HepG2 (cell line): ENCODE measurements around the gene SLC25A19. TPM values are rescaled to one million over a fixed set of nuclear protein-coding genes. Genes with fewer than 3 reads are reported as not detected.

ENCODE experiments used
- ATAC-seq: fragments of 200-7000 bp; cut with Tn5 transposase; 3 replicates; pipeline ENCODE4 v1.9.1; 2020; ENCODE audit warnings: mild to moderate bottlenecking, moderate library complexity
- BruUV-seq: library from RNA; stranded (reverse); fragments of 400-500 nt; replicated peaks from 2 replicates; lab custom pipeline; 2021; lab: Mats Ljungman, UMichigan
- CTCF ChIA-PET: fragments of 300-600 bp; formaldehyde crosslinking; extraction: SDS; loops from one replicate; lab custom pipeline; 2021; ENCODE audit warnings: low total read pairs, inconsistent platforms, low intra/inter-chr PET ratio; lab: Yijun Ruan, JAX
- POLR2A ChIA-PET: fragments of 350-600 bp; sonication (Branson Sonifier 250); formaldehyde crosslinking; loops from one replicate; lab custom pipeline; 2020; ENCODE audit warnings: antibody characterized with exemption, inconsistent platforms; lab: Yijun Ruan, JAX
- DNase-seq: peaks from one replicate; pipeline ENCODE4 v3.0.0-alpha.2; 2015; ENCODE audit warnings: low spot score
- FAIRE-seq: peaks from 3 replicates; lab custom pipeline; 2011; peaks lifted over from hg19 to GRCh38; lab: Jason Lieb, UNC
- H2AFZ ChIP-seq: one replicate; pipeline ENCODE4 v1.6.1; 2011; ENCODE audit warnings: low read length, inconsistent platforms
- H3K27ac ChIP-seq: fragments of 300-600 bp; 3 replicates; pipeline ENCODE4 v1.8.0; 2011; ENCODE audit warnings: mixed run types, mild to moderate bottlenecking, mixed read lengths, low read length, inconsistent platforms; ENCODE audit not compliant: insufficient read depth; ENCODE audit errors: extremely low read length
- H3K27me3 ChIP-seq, 2 experiments: fragments of 200-600 bp in 1 of 2; 2 replicates in 1 of 2; 3 replicates in 1 of 2; pipeline versions ENCODE4 v1.6.0 to v1.8.0; 2011; ENCODE audit warnings: low read length in 2 of 2, mild to moderate bottlenecking in 2 of 2, moderate library complexity in 2 of 2, inconsistent platforms in 1 of 2; ENCODE audit not compliant: insufficient read depth in 2 of 2, control insufficient read depth in 1 of 2
- H3K36me3 ChIP-seq, 2 experiments: fragments of 200-600 bp in 1 of 2; replicated peaks in 1 of 2; 2 replicates in 1 of 2; 3 replicates in 1 of 2; pipeline versions ENCODE4 v1.5.1 to v1.8.0; 2011; ENCODE audit warnings: low read length in 2 of 2, inconsistent platforms in 1 of 2; ENCODE audit not compliant: insufficient read depth in 2 of 2, control insufficient read depth in 1 of 2
- H3K4me1 ChIP-seq: 2 replicates; pipeline ENCODE4 v1.5.1; 2012; ENCODE audit warnings: low read length, inconsistent platforms; ENCODE audit not compliant: insufficient read depth
- H3K4me2 ChIP-seq: 2 replicates; pipeline ENCODE4 v1.6.0; 2011; ENCODE audit warnings: low read depth, low read length, inconsistent platforms
- H3K4me3 ChIP-seq, 3 experiments: fragments of 200-600 bp in 1 of 3; sonication (generic), shearing (Covaris generic) in 1 of 3; replicated peaks in 1 of 3; 2 replicates each; pipeline ENCODE4 v1.5.1; 2011 to 2016; ENCODE audit warnings: low read length in 3 of 3, inconsistent platforms in 2 of 3, low read depth in 2 of 3, mild to moderate bottlenecking in 2 of 3, control low read depth in 1 of 3, mixed read lengths in 1 of 3; ENCODE audit not compliant: insufficient read depth in 1 of 3
- H3K79me2 ChIP-seq: one replicate; pipeline ENCODE4 v1.6.1; 2011; ENCODE audit warnings: low read length, inconsistent platforms; ENCODE audit not compliant: insufficient read depth
- H3K9ac ChIP-seq: 2 replicates; pipeline ENCODE4 v1.6.0; 2011; ENCODE audit warnings: mild to moderate bottlenecking, low read depth, low read length, inconsistent platforms; ENCODE audit not compliant: insufficient read depth
- H3K9me3 ChIP-seq: 2 replicates; pipeline ENCODE4 v1.5.1; 2012; ENCODE audit warnings: mild to moderate bottlenecking, low read length
- H4K20me1 ChIP-seq: 2 replicates; pipeline ENCODE4 v1.6.0; 2011; ENCODE audit warnings: inconsistent platforms, mild to moderate bottlenecking, low read length, moderate library complexity; ENCODE audit not compliant: insufficient read depth
- MAFG ChIP-seq: sonication (generic); formaldehyde crosslinking; IDR thresholded peaks from 2 replicates; pipeline ENCODE4 v1.5.1; 2020; ENCODE audit warnings: mild to moderate bottlenecking, missing genetic modification reagents
- NR2F1 ChIP-seq, 2 experiments: fragments of 450-650 bp in 1 of 2; formaldehyde crosslinking in 1 of 2; IDR thresholded peaks; 2 replicates each; pipeline versions ENCODE4 v1.5.0 to v1.6.1; 2016 to 2020; ENCODE audit warnings: mild to moderate bottlenecking in 1 of 2, missing compliant biosample characterization in 1 of 2, missing genetic modification reagents in 1 of 2, moderate library complexity in 1 of 2
- SMC3 ChIP-seq: IDR thresholded peaks from 2 replicates; pipeline ENCODE4 v1.6.1; 2011; ENCODE audit warnings: low read length, improper control_type of control experiment
- ZBTB40 ChIP-seq, 2 experiments: fragments of 450-650 bp in 1 of 2; sonication (generic) in 1 of 2; formaldehyde crosslinking in 1 of 2; IDR thresholded peaks; 2 replicates each; pipeline versions ENCODE4 v1.6.1 to v1.8.0; 2016 to 2022; ENCODE audit warnings: antibody characterized with exemption in 1 of 2, mild to moderate bottlenecking in 1 of 2, missing genetic modification reagents in 1 of 2
- ZFP62 ChIP-seq: sonication (generic); formaldehyde crosslinking; IDR thresholded peaks from 2 replicates; pipeline ENCODE4 v1.4.0; 2020; ENCODE audit warnings: missing genetic modification reagents
- ZMYM2 ChIP-seq: sonication (generic); formaldehyde crosslinking; IDR thresholded peaks from 2 replicates; pipeline ENCODE4 v1.8.0; 2022; ENCODE audit warnings: mild to moderate bottlenecking, missing genetic modification reagents
- WGBS: methylation state at CpG from one replicate; pipeline ENCODE4 v1.1.6; 2017; ENCODE audit warnings: low lambda C conversion rate; 5-methylcytosine and 5-hydroxymethylcytosine counted together
- in situ Hi-C: cut with HindIII; loops from 2 replicates; pipeline ENCODE4 v1.10.0; 2017; ENCODE audit warnings: low pct_unique_long_range_greater_than_20kb; ENCODE audit not compliant: extremely low pct_ligation_motif_present
- intact Hi-C: fragments of 100-400 bp; cut with micrococcal nuclease; formaldehyde crosslinking; loops from one replicate; pipeline ENCODE4 v1.10.0; 2022; ENCODE audit not compliant: unreplicated experiment
- polyA plus RNA-seq, 8 experiments: library from polyadenylated mRNA; depleted of rRNA in 3 of 8; stranded (reverse) in 7 of 8; unstranded in 1 of 8; fragments of >200 nt; fragmentation: Illumina TruSeq in 4 of 8; extraction: Trizol in 4 of 8; gene quantifications; 2 replicates each; pipeline versions ENCODE4 v1.2.1 to v1.2.3, GENCODE V29; 2011 to 2016; ENCODE audit warnings: low read depth in 4 of 8, missing spikeins in 1 of 8, mixed read lengths in 1 of 8; ENCODE audit not compliant: insufficient read depth in 1 of 8
- total RNA-seq, 5 experiments: library from RNA; depleted of rRNA; stranded (reverse); fragments of >200 nt; fragmentation: Illumina TruSeq; extraction: Trizol; gene quantifications; 2 replicates each; pipeline ENCODE4 v1.2.3, GENCODE V29; 2016; ENCODE audit warnings: low read depth in 1 of 5

Gene SLC25A19
- total and polyA plus RNA-seq, 2 of the 13 experiments (the other 11 are each of a cell fraction or from before 2014, with no cell fraction given) = 24.4 to 41.4 TPM

GRCh38 chr17:75318211-75318610, 29.0 kb upstream of the SLC25A19 start:
- Histone ChIP-seq H3K27ac (no peak overlapping the region), H3K9ac (no peak overlapping the region), H3K4me2 (no peak overlapping the region), H3K36me3 (peaks cover 21 to 42% of the 10 kb centered on the region in 2 experiments), H3K27me3 (no peaks in the 10 kb centered on the region), H3K79me2 (no peaks in the 10 kb centered on the region), H3K4me3 (no peak overlapping the region), H3K4me1 (peaks cover 16% of the 10 kb centered on the region), H3K9me3 (no peaks in the 10 kb centered on the region), H2AFZ (no peak overlapping the region), H4K20me1 (no peaks in the 10 kb centered on the region)
- FAIRE-seq = no peak
- ChIA-PET POLR2A (interaction anchor here (2.6 kb wide), 1 partner anchor 10 kb away, joined by 14 read pairs; no protein-coding TSS in a partner anchor), CTCF (no interaction called here)
- no peak for TF ChIP-seq ZMYM2 (CRISPR knock-in tag)
- TF ChIP-seq NR2F1 (CRISPR knock-in tag; IDR thresholded peaks at IDR 0.05) = no peak
- no peak for TF ChIP-seq ZFP62 (CRISPR knock-in tag)
- no peak for TF ChIP-seq MAFG (CRISPR knock-in tag)
- TF ChIP-seq SMC3 = no peak
- 95% methylated on average over 10 of the region's 10 CpGs for WGBS
- no peak for DNase-seq
- ATAC-seq = no peak
- in situ Hi-C loops (loop anchor here (5.0 kb wide), 1 partner anchor 94 kb away; no protein-coding TSS in a partner anchor), intact Hi-C loops (no loop called here)
- no TSS peak for BruUV-seq

- Histone ChIP-seq H3K27ac (no peak overlapping the region), H3K9ac (no peak overlapping the region), H3K4me2 (no peak overlapping the region), H3K79me2 (no peaks in the 10 kb centered on the region), H4K20me1 (no peaks in the 10 kb centered on the region), H3K4me3 (no peak overlapping the region), H3K27me3 (no peaks in the 10 kb centered on the region), H3K9me3 (no peaks in the 10 kb centered on the region), H3K4me1 (peaks cover 22% of the 10 kb centered on the region), H3K36me3 (peaks cover 21 to 41% of the 10 kb centered on the region in 2 experiments), H2AFZ (no peak overlapping the region)
- in situ Hi-C loops = loop anchor here (5.0 kb wide), 1 partner anchor 95 kb away; no protein-coding TSS in a partner anchor
- BruUV-seq = no TSS peak
- ChIA-PET POLR2A (interaction anchor here (2.5 to 2.8 kb wide), 3 partner anchors 9 to 88 kb away, joined by 7 to 14 read pairs (median 12); partner anchors contain the start of gene GRB2), CTCF (no interaction called here)
- intact Hi-C loops = no loop called here
- 92% methylated on average over 11 of the region's 11 CpGs for WGBS
- no peak for FAIRE-seq
- no peak for DNase-seq
- no peak for ATAC-seq
- TF ChIP-seq ZBTB40 (IDR thresholded peaks at IDR 0.05) (no peak), ZBTB40 (CRISPR knock-in tag; IDR thresholded peaks at IDR 0.05) (no peak)
Observed at GRCh38 chr17:75317671-75318070, 28.4 kb upstream of the SLC25A19 start.
